Type B pancreatic cell (in vitro differentiated cells): Measurements from ENCODE around the gene SLC22A23. TPM values are rescaled to one million over a fixed set of nuclear protein-coding genes. Genes with fewer than 3 reads are reported as not detected.

Experiments used
- DNase-seq: peaks from one replicate; pipeline ENCODE4 v3.0.0; 2021; ENCODE audit warnings: mixed read lengths; ENCODE audit not compliant: unreplicated experiment; ENCODE audit errors: extremely low spot score
- H3K27ac Mint-ChIP-seq: 2 replicates; pipeline ENCODE4 v1.8.0; 2021; ENCODE audit warnings: mild to moderate bottlenecking, mixed read lengths
- H3K27me3 Mint-ChIP-seq: 2 replicates; pipeline ENCODE4 v1.8.0; 2021; ENCODE audit warnings: mixed read lengths
- H3K36me3 Mint-ChIP-seq: 2 replicates; pipeline ENCODE4 v1.8.0; 2021; ENCODE audit warnings: mixed read lengths
- H3K4me1 Mint-ChIP-seq: one replicate; pipeline ENCODE4 v1.8.0; 2021; ENCODE audit warnings: mixed read lengths; ENCODE audit not compliant: unreplicated experiment
- H3K4me3 Mint-ChIP-seq: 2 replicates; pipeline ENCODE4 v1.8.0; 2021; ENCODE audit warnings: mild to moderate bottlenecking, mixed read lengths
- H3K9me3 Mint-ChIP-seq: 2 replicates; pipeline ENCODE4 v1.8.0; 2021; ENCODE audit warnings: mixed read lengths
- CTCF ChIP-seq: fragments of 200-600 bp; sonication (generic); conservative IDR thresholded peaks from 2 replicates; pipeline ENCODE4 v1.5.0; 2021; ENCODE audit warnings: antibody characterized with exemption, mild to moderate bottlenecking
- total RNA-seq: library from RNA; stranded (reverse); gene quantifications from 2 replicates; pipeline ENCODE4 v1.2.1, GENCODE V29; 2021; ENCODE audit warnings: low replicate concordance

The SLC22A23 gene
- total RNA-seq, 1 donor from 2014 or later = 36.6 TPM

- no peak for TF ChIP-seq CTCF
- Mint-ChIP-seq H3K27ac (no peak overlapping the region), H3K4me3 (no peak overlapping the region), H3K4me1 (peaks cover 21% of the 10 kb centered on the region), H3K9me3 (peaks cover 10% of the 10 kb centered on the region), H3K36me3 (no peaks in the 10 kb centered on the region), H3K27me3 (peaks cover 17% of the 10 kb centered on the region)
- DNase-seq = no peak
These were observed 204.5 kb downstream of the SLC22A23 start for GRCh38 chr6:3252369-3252768.

GRCh38 chr6:3251462-3252314 is 205.2 kb downstream of the SLC22A23 start:
- H3K36me3 Mint-ChIP-seq = no peaks in the 10 kb centered on the region
- peak; percentile 86 for DNase-seq
- peak overlapping the region; percentile 76 for H3K27ac Mint-ChIP-seq
- TF ChIP-seq CTCF = peak; percentile 96
- peaks cover 10% of the 10 kb centered on the region for H3K9me3 Mint-ChIP-seq
- peak overlapping the region; percentile 60 for H3K4me3 Mint-ChIP-seq
- H3K4me1 Mint-ChIP-seq = peaks cover 23% of the 10 kb centered on the region
- peaks cover 15% of the 10 kb centered on the region for H3K27me3 Mint-ChIP-seq

- H3K27me3 Mint-ChIP-seq = peaks cover 4% of the 10 kb centered on the region
- H3K4me1 Mint-ChIP-seq = peaks cover 23% of the 10 kb centered on the region
These were observed 206.6 kb downstream of the SLC22A23 start for GRCh38 chr6:3250231-3250675.

GRCh38 chr6:3249821-3250220 is 207.0 kb downstream of the SLC22A23 start:
- Mint-ChIP-seq H3K9me3 (peaks cover 6% of the 10 kb centered on the region), H3K36me3 (no peaks in the 10 kb centered on the region), H3K27me3 (peaks cover 3% of the 10 kb centered on the region), H3K27ac (no peak overlapping the region), H3K4me3 (no peak overlapping the region), H3K4me1 (peaks cover 23% of the 10 kb centered on the region)
- no peak for TF ChIP-seq CTCF
- DNase-seq = no peak

More at GRCh38 chr6:3250231-3250675, 206.6 kb downstream of the SLC22A23 start:
- Mint-ChIP-seq H3K36me3 (no peaks in the 10 kb centered on the region), H3K9me3 (peaks cover 10% of the 10 kb centered on the region), H3K4me3 (no peak overlapping the region), H3K27ac (no peak overlapping the region)
- no peak for DNase-seq
- no peak for TF ChIP-seq CTCF

GRCh38 chr6:3247255-3248146 is 209.3 kb downstream of the SLC22A23 start:
- DNase-seq = no peak
- H3K4me3 Mint-ChIP-seq = peak overlapping the region; percentile 63
- H3K27ac Mint-ChIP-seq = peak overlapping the region; percentile 78
- TF ChIP-seq CTCF = no peak
- H3K4me1 Mint-ChIP-seq = peaks cover 23% of the 10 kb centered on the region
- H3K36me3 Mint-ChIP-seq = peaks cover 7% of the 10 kb centered on the region
- peaks cover 8% of the 10 kb centered on the region for H3K27me3 Mint-ChIP-seq
- H3K9me3 Mint-ChIP-seq = no peaks in the 10 kb centered on the region
